Tibial nerve (tissue), 4 donors: ENCODE results near the gene B3GALT6.

Source experiments
- EP300 ChIP-seq, 2 donors: sonication (generic); formaldehyde crosslinking; IDR thresholded peaks; one replicate each; pipeline ENCODE4 v1.6.1; 2017; ENCODE audit warnings: antibody characterized with exemption in 2 of 2, mild to moderate bottlenecking in 1 of 2
- POLR2A ChIP-seq, 2 donors: fragments of 450-650 bp; IDR thresholded peaks; one replicate each; pipeline ENCODE4 v1.6.1; 2017; ENCODE audit warnings: antibody characterized with exemption in 2 of 2, mild to moderate bottlenecking in 2 of 2, moderate library complexity in 2 of 2
- TF ChIP-seq, protein P1 (sequence below), 5 experiments: fragments of 200-600 bp in 3 of 5; fragments of 450-650 bp in 2 of 5; sonication (generic) in 3 of 5; IDR thresholded peaks; one replicate each; pipeline ENCODE4 v1.5.1; 2016 to 2019; ENCODE audit warnings: antibody characterized with exemption in 5 of 5, mild to moderate bottlenecking in 3 of 5, moderate library complexity in 2 of 5

DNA sequence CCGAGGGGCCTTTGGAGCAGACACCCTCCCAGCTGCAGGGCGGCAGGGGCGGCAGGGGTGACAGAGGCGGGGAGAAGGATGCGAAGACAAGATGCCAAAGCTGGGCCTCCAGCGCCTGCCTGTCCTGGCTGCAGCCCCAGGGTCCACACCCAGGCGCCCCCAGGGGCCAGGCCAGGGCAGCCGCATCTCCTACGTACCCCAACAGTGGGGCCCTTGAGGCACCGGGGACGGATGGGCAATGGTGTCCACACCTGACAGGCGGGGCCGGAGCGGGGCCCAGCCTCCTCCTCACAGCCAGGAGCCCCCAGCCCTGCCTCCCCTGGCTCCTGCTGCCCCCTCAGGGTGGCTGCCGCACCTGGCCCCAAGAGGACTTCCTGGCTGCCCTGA lies 7.2 kb downstream of the B3GALT6 start:
- TF ChIP-seq, protein P1, sequence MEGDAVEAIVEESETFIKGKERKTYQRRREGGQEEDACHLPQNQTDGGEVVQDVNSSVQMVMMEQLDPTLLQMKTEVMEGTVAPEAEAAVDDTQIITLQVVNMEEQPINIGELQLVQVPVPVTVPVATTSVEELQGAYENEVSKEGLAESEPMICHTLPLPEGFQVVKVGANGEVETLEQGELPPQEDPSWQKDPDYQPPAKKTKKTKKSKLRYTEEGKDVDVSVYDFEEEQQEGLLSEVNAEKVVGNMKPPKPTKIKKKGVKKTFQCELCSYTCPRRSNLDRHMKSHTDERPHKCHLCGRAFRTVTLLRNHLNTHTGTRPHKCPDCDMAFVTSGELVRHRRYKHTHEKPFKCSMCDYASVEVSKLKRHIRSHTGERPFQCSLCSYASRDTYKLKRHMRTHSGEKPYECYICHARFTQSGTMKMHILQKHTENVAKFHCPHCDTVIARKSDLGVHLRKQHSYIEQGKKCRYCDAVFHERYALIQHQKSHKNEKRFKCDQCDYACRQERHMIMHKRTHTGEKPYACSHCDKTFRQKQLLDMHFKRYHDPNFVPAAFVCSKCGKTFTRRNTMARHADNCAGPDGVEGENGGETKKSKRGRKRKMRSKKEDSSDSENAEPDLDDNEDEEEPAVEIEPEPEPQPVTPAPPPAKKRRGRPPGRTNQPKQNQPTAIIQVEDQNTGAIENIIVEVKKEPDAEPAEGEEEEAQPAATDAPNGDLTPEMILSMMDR (IDR thresholded peaks at IDR 0.05), result no peak
- TF ChIP-seq POLR2A (IDR thresholded peaks at IDR 0.05) (no peak), EP300 (IDR thresholded peaks at IDR 0.05) (no peak)
